GM12892 (cell line): ENCODE results near the gene ELN.

ENCODE experiments used
- POLR2AphosphoS5 ChIP-seq: IDR thresholded peaks from 2 replicates; pipeline ENCODE4 v1.6.1; 2011; ENCODE audit warnings: low read depth, low read length, control low read depth
- TAF1 ChIP-seq: IDR thresholded peaks from 2 replicates; pipeline ENCODE4 v1.6.1; 2011; ENCODE audit warnings: low read depth, mild to moderate bottlenecking, control low read depth, low read length, borderline replicate concordance

GRCh38 chr7:74040791-74041520 lies 13.0 kb downstream of the ELN start:
- TF ChIP-seq POLR2AphosphoS5: no peak
- no peak for TF ChIP-seq TAF1
